HEK293T (cell line): ENCODE data around the gene SHISAL2B.

Experiments used
- BHLHE40 ChIP-seq: fragments of 450-650 bp; IDR thresholded peaks from 2 replicates; pipeline ENCODE4 v1.6.1; 2016; ENCODE audit warnings: mild to moderate bottlenecking, moderate library complexity, borderline replicate concordance
- FOXA1 ChIP-seq: fragments of 450-650 bp; IDR thresholded peaks from 2 replicates; pipeline ENCODE4 v1.6.1; 2016; ENCODE audit warnings: mild to moderate bottlenecking
- FOXM1 ChIP-seq: fragments of 450-650 bp; IDR thresholded peaks from 2 replicates; pipeline ENCODE4 v1.6.1; 2017; ENCODE audit warnings: mild to moderate bottlenecking, borderline replicate concordance
- NFRKB ChIP-seq: fragments of 450-650 bp; IDR thresholded peaks from 2 replicates; pipeline ENCODE4 v1.6.1; 2016; ENCODE audit warnings: mild to moderate bottlenecking, moderate library complexity
- SP1 ChIP-seq: fragments of 450-650 bp; IDR thresholded peaks from 2 replicates; pipeline ENCODE4 v1.6.1; 2017
- TARDBP ChIP-seq: fragments of 450-650 bp; IDR thresholded peaks from 2 replicates; pipeline ENCODE4 v1.6.1; 2016

- no peak for TF ChIP-seq NFRKB
- TF ChIP-seq TARDBP = no peak
- no peak for TF ChIP-seq FOXA1
- TF ChIP-seq FOXM1 = no peak
- TF ChIP-seq SP1 = no peak
- TF ChIP-seq BHLHE40 = no peak
These were observed 63.8 kb downstream of the SHISAL2B start for GRCh38 chr5:64754066-64754465.
